ENCODE results near the gene OTULINL.

DNA sequence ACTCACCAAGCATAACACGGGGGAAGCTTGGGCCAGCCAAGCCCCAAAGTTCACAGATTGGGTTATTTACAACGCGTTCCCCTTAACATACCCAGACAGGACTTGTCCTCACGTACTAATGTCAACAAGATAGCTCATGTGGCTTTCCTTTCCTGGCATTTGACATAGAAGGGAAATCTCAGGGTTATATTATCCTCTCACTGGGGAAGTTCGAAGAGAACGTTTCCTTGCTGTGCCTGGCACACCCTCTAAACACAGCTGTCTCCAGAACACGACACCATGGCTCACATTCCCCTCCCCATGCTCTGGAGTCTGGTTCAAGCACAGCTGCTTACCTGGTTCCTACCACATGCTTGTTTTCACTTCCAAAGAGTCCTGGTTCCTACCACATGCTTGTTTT lies 46.8 kb upstream of the OTULINL start:
- no peak for TF ChIP-seq YY1 (IDR thresholded peaks at IDR 0.05; ENCODE audit: insufficient read depth, insufficient read length)
- no peak for TF ChIP-seq SUZ12 (IDR thresholded peaks at IDR 0.05; ENCODE audit: extremely low read depth, insufficient read depth, insufficient read length)
